RWPE1 (cell line): ENCODE data around the gene GFRA1.
"Not testable (repeated sequence)": the region's sequence is repeated elsewhere in the genome, so short reads cannot be mapped to it uniquely, and the experiment has no call there.

ENCODE experiments used
- CTCF ChIA-PET: fragments of 350-600 bp; sonication (Branson Sonifier 250); formaldehyde crosslinking; extraction: SDS; loops from one replicate; lab custom pipeline; 2021; lab: Yijun Ruan, JAX
- POLR2A ChIA-PET: fragments of 400-600 bp; formaldehyde crosslinking; extraction: SDS; loops from one replicate; lab custom pipeline; 2020; ENCODE audit warnings: antibody characterized with exemption; ENCODE audit not compliant: low non-redundant PET; lab: Yijun Ruan, JAX
- DNase-seq: peaks from one replicate; pipeline ENCODE4 v3.0.0; 2012; ENCODE audit warnings: low spot score
- H3K27ac ChIP-seq: fragments of 450-650 bp; 2 replicates; pipeline ENCODE4 v1.5.1; 2017
- TF ChIP-seq, protein P1 (sequence below): fragments of 450-650 bp; conservative IDR thresholded peaks from 2 replicates; pipeline ENCODE4 v1.5.1; 2017; ENCODE audit warnings: low read depth, mild to moderate bottlenecking

GFRA1 gene

DNA sequence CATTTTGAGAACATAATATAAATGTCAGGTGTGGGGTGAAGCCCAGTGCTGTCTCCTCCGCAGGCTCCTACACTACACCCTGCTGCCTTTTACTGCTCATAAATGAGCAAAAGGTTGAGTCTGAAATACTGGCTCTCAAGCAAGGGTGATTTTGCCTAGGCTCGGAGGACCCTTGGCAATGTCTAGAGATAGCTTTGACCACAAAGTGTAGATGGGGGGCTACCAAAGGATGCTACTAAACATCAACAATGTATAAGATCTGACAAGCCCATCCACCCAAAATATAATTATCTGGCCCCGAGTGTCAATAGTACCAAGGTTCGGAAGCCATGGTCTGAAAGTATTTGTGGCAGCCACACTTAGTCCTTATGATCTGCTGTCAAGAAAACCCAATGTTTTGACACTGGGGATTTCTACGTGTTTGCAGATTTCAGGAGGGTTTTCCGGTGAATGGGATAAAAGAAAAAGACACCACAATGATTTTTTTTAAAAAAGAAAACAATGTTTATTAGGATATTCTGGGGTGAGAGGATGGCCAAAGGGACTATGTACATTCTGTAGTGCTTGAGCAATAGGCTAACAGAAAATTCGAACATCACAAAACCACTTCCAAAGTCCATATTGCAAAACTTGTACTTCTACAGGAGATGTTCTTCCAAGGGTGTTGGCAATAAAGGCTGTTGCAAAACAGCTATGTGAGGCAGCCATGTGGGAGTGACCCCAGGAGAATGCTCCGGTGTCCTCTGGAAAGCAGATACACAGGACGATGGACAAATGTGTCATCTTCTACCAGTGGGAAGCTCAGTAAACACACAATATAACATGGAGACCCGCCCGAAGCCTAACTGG is 216.3 kb downstream of the GFRA1 start:
- DNase-seq, result no peak
- ChIA-PET POLR2A (interaction anchor here (0.5 kb wide), 1 partner anchor 137 kb away, joined by 3 read pairs; no protein-coding TSS in a partner anchor), CTCF (no interaction called here)
- TF ChIP-seq, protein P1, sequence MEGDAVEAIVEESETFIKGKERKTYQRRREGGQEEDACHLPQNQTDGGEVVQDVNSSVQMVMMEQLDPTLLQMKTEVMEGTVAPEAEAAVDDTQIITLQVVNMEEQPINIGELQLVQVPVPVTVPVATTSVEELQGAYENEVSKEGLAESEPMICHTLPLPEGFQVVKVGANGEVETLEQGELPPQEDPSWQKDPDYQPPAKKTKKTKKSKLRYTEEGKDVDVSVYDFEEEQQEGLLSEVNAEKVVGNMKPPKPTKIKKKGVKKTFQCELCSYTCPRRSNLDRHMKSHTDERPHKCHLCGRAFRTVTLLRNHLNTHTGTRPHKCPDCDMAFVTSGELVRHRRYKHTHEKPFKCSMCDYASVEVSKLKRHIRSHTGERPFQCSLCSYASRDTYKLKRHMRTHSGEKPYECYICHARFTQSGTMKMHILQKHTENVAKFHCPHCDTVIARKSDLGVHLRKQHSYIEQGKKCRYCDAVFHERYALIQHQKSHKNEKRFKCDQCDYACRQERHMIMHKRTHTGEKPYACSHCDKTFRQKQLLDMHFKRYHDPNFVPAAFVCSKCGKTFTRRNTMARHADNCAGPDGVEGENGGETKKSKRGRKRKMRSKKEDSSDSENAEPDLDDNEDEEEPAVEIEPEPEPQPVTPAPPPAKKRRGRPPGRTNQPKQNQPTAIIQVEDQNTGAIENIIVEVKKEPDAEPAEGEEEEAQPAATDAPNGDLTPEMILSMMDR, result no peak
- no peak overlapping the region for H3K27ac ChIP-seq

DNA sequence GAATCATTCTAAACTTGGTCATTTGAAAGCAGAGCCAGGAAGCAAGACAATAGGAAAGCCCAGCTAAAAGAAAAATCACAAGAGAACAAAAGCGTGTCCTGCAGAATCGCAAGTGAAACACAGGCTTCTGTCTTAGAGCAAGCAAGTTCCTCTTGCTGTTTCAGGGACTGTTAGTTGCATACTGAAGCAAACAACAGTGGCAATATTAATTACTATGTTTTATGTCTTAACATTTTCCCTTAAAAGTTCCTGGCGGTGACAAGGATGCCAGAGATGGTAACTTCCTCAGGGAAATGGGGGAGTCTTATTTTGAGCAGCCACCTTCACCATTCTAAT is 217.1 kb downstream of the GFRA1 start:
- TF ChIP-seq, protein P1, result no peak
- CTCF ChIA-PET, result interaction anchor here (0.7 kb wide), 1 partner anchor 1178 kb away, joined by 5 read pairs; no protein-coding TSS in a partner anchor
- POLR2A ChIA-PET, result no interaction called here
- H3K27ac ChIP-seq, result no peak overlapping the region
- DNase-seq, result no peak

DNA sequence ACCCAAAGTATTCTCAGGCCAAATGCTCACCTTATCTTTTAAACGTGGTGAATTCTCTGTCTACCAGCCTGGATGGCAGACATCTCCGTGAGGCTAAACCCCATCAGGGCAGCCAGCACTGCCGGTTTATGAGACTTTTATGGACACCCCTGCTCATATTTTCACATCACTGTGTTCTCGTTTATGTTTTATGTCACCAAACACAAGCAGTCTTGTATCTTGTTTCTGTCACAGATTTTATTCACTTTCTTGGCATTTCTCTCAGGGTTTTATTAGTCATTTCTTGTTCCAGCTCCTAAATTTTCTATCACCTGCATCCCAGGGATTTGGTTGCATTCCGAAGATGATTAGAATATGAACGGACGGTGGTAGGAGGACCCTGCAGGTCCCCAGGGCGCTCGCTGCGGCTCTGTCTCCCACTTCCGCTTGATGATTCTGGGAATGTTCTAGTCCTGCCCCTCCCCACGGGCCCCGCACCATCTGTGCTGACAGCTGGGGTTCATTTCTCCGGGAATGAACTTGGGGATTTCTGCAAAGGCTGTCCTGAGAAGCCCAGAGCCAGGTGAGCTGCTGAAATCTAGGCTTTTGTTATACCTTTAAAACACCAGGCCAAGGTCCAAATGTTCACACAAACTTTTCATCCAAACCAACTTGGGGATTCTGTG is 217.6 kb downstream of the GFRA1 start:
- ChIA-PET CTCF (interaction anchor here (0.7 kb wide), 1 partner anchor 1178 kb away, joined by 5 read pairs; no protein-coding TSS in a partner anchor), POLR2A (no interaction called here)
- no peak overlapping the region for H3K27ac ChIP-seq
- DNase-seq, result no peak
- TF ChIP-seq, protein P1, result no peak

DNA sequence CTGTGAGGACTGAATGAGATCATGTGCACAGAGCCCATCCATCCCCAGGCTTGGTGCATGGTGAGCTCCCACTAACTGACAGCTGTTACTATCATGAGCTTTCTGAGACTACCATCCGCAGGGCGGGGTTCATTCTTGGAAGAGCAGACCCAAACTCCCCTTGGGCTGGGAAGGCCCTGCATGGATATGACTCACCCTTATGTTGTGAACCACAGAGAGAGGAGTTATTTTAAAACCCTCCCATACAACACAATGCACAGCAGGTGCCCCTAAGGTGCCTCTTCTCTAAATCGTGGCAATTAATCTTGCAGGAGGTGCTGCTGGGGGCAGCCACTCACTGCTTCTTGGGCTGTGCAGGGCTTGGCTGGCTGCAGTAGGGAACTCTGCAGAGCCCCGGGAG is 219.1 kb downstream of the GFRA1 start:
- CTCF ChIA-PET, result interaction anchor here (0.6 kb wide), 1 partner anchor 85 kb away, joined by 3 read pairs; no protein-coding TSS in a partner anchor
- no peak for DNase-seq
- TF ChIP-seq, protein P1, result no peak

DNA sequence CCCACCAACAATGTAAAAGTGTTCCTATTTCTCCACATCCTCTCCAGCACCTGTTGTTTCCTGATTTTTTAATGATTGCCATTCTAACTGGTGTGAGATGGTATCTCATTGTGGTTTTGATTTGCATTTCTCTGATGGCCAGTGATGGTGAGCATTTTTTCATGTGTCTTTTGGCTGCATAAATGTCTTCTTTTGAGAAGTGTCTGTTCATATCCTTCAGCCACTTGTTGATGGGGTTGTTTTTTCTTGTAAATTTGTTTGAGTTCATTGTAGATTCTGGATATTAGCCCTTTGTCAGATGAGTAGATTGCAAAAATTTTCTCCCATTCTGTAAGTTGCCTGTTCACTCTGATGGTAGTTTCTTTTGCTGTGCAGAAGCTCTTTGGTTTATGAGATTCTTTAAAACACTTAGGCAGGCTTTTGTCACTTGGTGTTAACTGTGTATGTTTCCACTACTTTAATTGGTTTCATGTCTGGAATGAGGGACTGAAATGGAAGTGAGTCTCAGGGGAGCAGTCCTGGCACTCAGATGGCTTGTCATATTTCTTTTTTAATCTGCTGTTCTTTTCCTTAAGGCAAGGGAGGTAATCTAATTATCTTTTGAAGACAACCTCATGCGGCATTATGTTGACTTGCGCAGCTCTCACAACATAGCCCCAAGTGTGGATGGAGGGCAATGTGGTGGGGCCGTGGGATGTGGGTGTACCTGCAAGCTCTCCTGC is 219.8 kb downstream of the GFRA1 start:
- CTCF ChIA-PET, DNase-seq: not testable (repeated sequence)

More for the DNA sequence above, 219.1 kb downstream of the GFRA1 start:
- POLR2A ChIA-PET, result no interaction called here
- H3K27ac ChIP-seq, result no peak overlapping the region

DNA sequence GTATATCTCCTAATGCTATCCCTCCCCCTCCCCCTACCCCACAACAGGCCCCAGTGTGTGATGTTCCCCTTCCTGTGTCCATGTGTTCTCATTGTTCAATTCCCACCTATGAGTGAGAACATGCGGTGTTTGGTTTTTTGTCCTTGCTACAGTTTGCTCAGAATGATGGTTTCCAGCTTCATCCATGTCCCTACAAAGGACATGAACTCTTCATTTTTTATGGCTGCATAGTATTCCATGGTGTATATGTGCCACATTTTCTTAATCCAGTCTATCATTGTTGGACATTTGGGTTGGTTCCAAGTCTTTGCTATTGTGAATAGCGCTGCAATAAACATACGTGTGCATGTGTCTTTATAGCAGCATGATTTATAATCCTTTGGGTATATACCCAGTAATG is 220.5 kb downstream of the GFRA1 start:
- DNase-seq, CTCF ChIA-PET, H3K27ac ChIP-seq, POLR2A ChIA-PET: not testable (repeated sequence)

More for the DNA sequence above, 219.8 kb downstream of the GFRA1 start:
- POLR2A ChIA-PET, H3K27ac ChIP-seq: not testable (repeated sequence)

DNA sequence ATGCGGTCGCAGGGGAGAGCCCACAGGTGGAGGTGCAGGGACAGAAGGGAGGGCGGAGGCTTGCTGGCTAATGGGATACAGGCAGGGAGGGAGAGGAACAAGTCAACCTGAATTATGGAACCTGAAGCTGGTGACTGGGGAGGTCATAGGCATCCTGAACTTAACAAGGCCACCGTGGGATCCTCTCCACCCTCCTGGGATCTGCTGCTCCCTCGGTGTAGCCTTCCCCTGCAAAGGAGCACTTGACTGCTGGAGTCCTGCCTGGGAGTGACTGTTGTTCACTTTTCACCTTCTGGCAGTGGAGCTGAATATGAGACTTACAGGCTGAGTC is 223.1 kb downstream of the GFRA1 start:
- ChIA-PET CTCF (no interaction called here), POLR2A (no interaction called here)
- no peak for DNase-seq
- TF ChIP-seq, protein P1, result no peak
- H3K27ac ChIP-seq, result no peak overlapping the region
